GM12878 (cell line): Measurements from ENCODE around the gene ATG4B. TPM values are rescaled to one million over a fixed set of nuclear protein-coding genes. Genes with fewer than 3 reads are reported as not detected.
A peak's percentile ranks its signal among the peaks of the same experiment; 100 is the strongest.

Source experiments
- ATAC-seq: fragments of 200-7000 bp; cut with Tn5 transposase; 3 replicates; pipeline ENCODE4 v1.9.1; 2020; ENCODE audit warnings: mild to moderate bottlenecking, moderate library complexity
- BruUV-seq: library from RNA; stranded (reverse); fragments of 400-500 nt; replicated peaks from 2 replicates; lab custom pipeline; 2021; lab: Mats Ljungman, UMichigan
- CTCF ChIA-PET: fragments of 300-600 bp; sonication (Branson Sonifier 250); formaldehyde crosslinking; extraction: SDS; loops from one replicate; lab custom pipeline; 2021; ENCODE audit warnings: inconsistent platforms; lab: Yijun Ruan, JAX
- POLR2A ChIA-PET: fragments of 350-600 bp; formaldehyde crosslinking; extraction: SDS; loops from one replicate; lab custom pipeline; 2021; ENCODE audit warnings: inconsistent platforms; lab: Charles Lee
- RAD21 ChIA-PET: fragments of 300-600 bp; sonication (Branson Sonifier 250); formaldehyde crosslinking; loops from one replicate; lab custom pipeline; 2023; ENCODE audit warnings: antibody characterized with exemption; ENCODE audit not compliant: unreplicated experiment; lab: Charles Lee
- SMC1A ChIA-PET: fragments of 300-600 bp; sonication (Branson Sonifier 250); formaldehyde crosslinking; loops from one replicate; lab custom pipeline; 2023; ENCODE audit not compliant: unreplicated experiment, uncharacterized antibody; lab: Charles Lee
- DNase-seq: peaks from one replicate; pipeline ENCODE4 v3.0.0-alpha.2; 2011; ENCODE audit warnings: low read depth, low spot score
- FAIRE-seq: peaks from 3 replicates; lab custom pipeline; 2011; peaks lifted over from hg19 to GRCh38; lab: Jason Lieb, UNC
- H2AFZ ChIP-seq: 2 replicates; pipeline ENCODE4 v1.6.0; 2011; ENCODE audit warnings: low read depth, low read length, control low read depth; ENCODE audit not compliant: control insufficient read depth
- H3K27ac ChIP-seq: 2 replicates; pipeline ENCODE4 v1.5.1; 2011; ENCODE audit warnings: control low read depth; ENCODE audit not compliant: control insufficient read depth, insufficient read depth
- H3K27me3 ChIP-seq, 2 experiments: replicated peaks in 1 of 2; 2 replicates each; pipeline versions ENCODE4 v1.6.0 to v1.6.1; 2011; ENCODE audit warnings: low read length in 1 of 2; ENCODE audit not compliant: control insufficient read depth in 2 of 2, insufficient read depth in 2 of 2
- H3K36me3 ChIP-seq, 2 experiments: 2 replicates each; pipeline ENCODE4 v1.5.1; 2011; ENCODE audit warnings: low read length in 1 of 2; ENCODE audit not compliant: control insufficient read depth in 2 of 2, insufficient read depth in 2 of 2
- H3K4me1 ChIP-seq: 2 replicates; pipeline ENCODE4 v1.6.1; 2011; ENCODE audit warnings: mild to moderate bottlenecking, low read length, moderate library complexity, mixed read lengths; ENCODE audit not compliant: control insufficient read depth, insufficient read depth
- H3K4me2 ChIP-seq: 2 replicates; pipeline ENCODE4 v1.6.0; 2011; ENCODE audit warnings: control low read depth; ENCODE audit not compliant: control insufficient read depth, insufficient read depth
- H3K4me3 ChIP-seq: fragments of 200-600 bp; sonication (generic); 2 replicates; pipeline ENCODE4 v1.5.1; 2016
- H3K79me2 ChIP-seq: 2 replicates; pipeline ENCODE4 v1.6.0; 2011; ENCODE audit warnings: low read length; ENCODE audit not compliant: control insufficient read depth, insufficient read depth
- H3K9ac ChIP-seq: 2 replicates; pipeline ENCODE4 v1.8.0; 2011; ENCODE audit warnings: low read length, control low read depth, mixed read lengths; ENCODE audit not compliant: control insufficient read depth, insufficient read depth
- H3K9me3 ChIP-seq: replicated peaks from 3 replicates; pipeline ENCODE4 v1.5.1; 2011; ENCODE audit warnings: mild to moderate bottlenecking, low read length; ENCODE audit not compliant: control insufficient read depth, insufficient read depth
- H4K20me1 ChIP-seq: 2 replicates; pipeline ENCODE4 v1.6.0; 2011; ENCODE audit not compliant: control insufficient read depth, insufficient read depth
- CHD1 ChIP-seq: IDR thresholded peaks from 2 replicates; pipeline ENCODE4 v1.6.1; 2012; ENCODE audit warnings: low read depth, low read length, improper control_type of control experiment
- EED ChIP-seq: sonication (generic); IDR thresholded peaks from 2 replicates; pipeline ENCODE4 v1.6.1; 2016; ENCODE audit warnings: antibody characterized with exemption, low read depth
- EGR1 ChIP-seq, 2 experiments: IDR thresholded peaks; 1 replicate in 1 of 2; 2 replicates in 1 of 2; pipeline ENCODE4 v1.6.1; 2011 to 2012; ENCODE audit warnings: low read depth in 2 of 2, low read length in 2 of 2, borderline replicate concordance in 1 of 2, mild to moderate bottlenecking in 1 of 2, moderate library complexity in 1 of 2
- FOXK2 ChIP-seq: fragments of 450-650 bp; IDR thresholded peaks from 2 replicates; pipeline ENCODE4 v1.6.1; 2017; ENCODE audit warnings: mild to moderate bottlenecking, moderate library complexity
- IRF5 ChIP-seq: fragments of 450-650 bp; IDR thresholded peaks from 2 replicates; pipeline ENCODE4 v1.6.1; 2017; ENCODE audit warnings: borderline replicate concordance
- JUNB ChIP-seq: IDR thresholded peaks from 2 replicates; pipeline ENCODE4 v1.6.1; 2016; ENCODE audit warnings: antibody characterized with exemption, mild to moderate bottlenecking
- NBN ChIP-seq: fragments of 450-650 bp; IDR thresholded peaks from 2 replicates; pipeline ENCODE4 v1.6.1; 2016
- RBBP5 ChIP-seq: fragments of 200-600 bp; sonication (generic); conservative IDR thresholded peaks from 2 replicates; pipeline ENCODE4 v1.6.1; 2016
- SIN3A ChIP-seq: IDR thresholded peaks from 2 replicates; pipeline ENCODE4 v1.6.1; 2012; ENCODE audit warnings: low read depth, low read length, improper control_type of control experiment
- SMARCA5 ChIP-seq: fragments of 450-650 bp; IDR thresholded peaks from 2 replicates; pipeline ENCODE4 v1.6.1; 2017; ENCODE audit warnings: mild to moderate bottlenecking
- SRF ChIP-seq, 2 experiments: IDR thresholded peaks; 2 replicates each; pipeline ENCODE4 v1.6.1; 2011; ENCODE audit warnings: low read depth in 2 of 2, low read length in 2 of 2, mild to moderate bottlenecking in 1 of 2, moderate library complexity in 1 of 2
- SUPT20H ChIP-seq: IDR thresholded peaks from 2 replicates; pipeline ENCODE4 v1.6.1; 2011; ENCODE audit warnings: low read depth, mild to moderate bottlenecking, low read length, moderate library complexity, borderline replicate concordance; ENCODE audit not compliant: control insufficient read depth
- SUZ12 ChIP-seq: fragments of 200-600 bp; sonication (generic); IDR thresholded peaks from one replicate; pipeline ENCODE4 v1.6.1; 2018; ENCODE audit warnings: antibody characterized with exemption, mild to moderate bottlenecking; ENCODE audit not compliant: unreplicated experiment
- TCF12 ChIP-seq: IDR thresholded peaks from 2 replicates; pipeline ENCODE4 v1.6.1; 2011; ENCODE audit warnings: low read depth, mild to moderate bottlenecking, low read length
- WRNIP1 ChIP-seq: IDR thresholded peaks from 2 replicates; pipeline ENCODE4 v1.6.1; 2011; ENCODE audit warnings: low read depth, low read length, improper control_type of control experiment, borderline replicate concordance
- ZBTB11 ChIP-seq: fragments of 450-650 bp; formaldehyde crosslinking; IDR thresholded peaks from 2 replicates; pipeline ENCODE4 v1.5.0; 2022; ENCODE audit warnings: mild to moderate bottlenecking, missing genetic modification characterization
- ZZZ3 ChIP-seq: IDR thresholded peaks from 2 replicates; pipeline ENCODE4 v1.6.1; 2011; ENCODE audit warnings: low read depth; ENCODE audit not compliant: control insufficient read depth, insufficient read length
- WGBS: methylation state at CpG from one replicate; pipeline ENCODE4 v1.1.6; 2016; ENCODE audit warnings: low lambda C conversion rate; ENCODE audit not compliant: insufficient replicate concordance, insufficient coverage; ENCODE audit errors: missing lambda C conversion rate; 5-methylcytosine and 5-hydroxymethylcytosine counted together
- in situ Hi-C: fragments of 300-500 bp; cut with MboI; formaldehyde crosslinking; loops from 9 replicates; pipeline ENCODE4 v1.14.3; 2018; ENCODE audit warnings: mixed read lengths
- intact Hi-C: fragments of 100-400 bp; cut with micrococcal nuclease; formaldehyde crosslinking; loops from one replicate; pipeline ENCODE4 v1.14.2; 2022; ENCODE audit not compliant: unreplicated experiment
- polyA plus RNA-seq, 11 experiments: library from polyadenylated mRNA; depleted of rRNA in 4 of 11; unstranded in 6 of 11; stranded (reverse) in 5 of 11; fragments of >200 nt; fragmentation: Nextera tagmentation in 4 of 11; fragmentation: Illumina TruSeq in 1 of 11; extraction: Ambion mirVana in 4 of 11; extraction: Trizol in 1 of 11; gene quantifications; 1 replicate in 1 of 11; 2 replicates in 10 of 11; pipeline versions ENCODE4 v1.2.1 to v1.2.3, GENCODE V29; 2011 to 2016; ENCODE audit warnings: inconsistent platforms in 2 of 11, missing spikeins in 2 of 11, low read depth in 1 of 11
- total RNA-seq, 4 experiments: library from RNA; depleted of rRNA in 3 of 4; stranded (reverse); fragments of >200 nt in 3 of 4; fragmentation: Illumina TruSeq in 1 of 4; extraction: Trizol in 1 of 4; gene quantifications; 2 replicates each; pipeline versions ENCODE4 v1.2.1 to v1.2.3, GENCODE V29; 2013 to 2021
- TF ChIP-seq, protein P1 (sequence below): IDR thresholded peaks from 2 replicates; pipeline ENCODE4 v1.6.1; 2011; ENCODE audit warnings: borderline replicate concordance, low read depth, mild to moderate bottlenecking, moderate library complexity, mixed read lengths, low read length; ENCODE audit not compliant: insufficient read depth; ENCODE audit errors: extremely low read length

Gene ATG4B
- total and polyA plus RNA-seq, 10 of the 15 experiments (the other 5 are each of a cell fraction or from before 2014, with no cell fraction given): 5.8 to 84.1 (median 64.9) TPM

DNA sequence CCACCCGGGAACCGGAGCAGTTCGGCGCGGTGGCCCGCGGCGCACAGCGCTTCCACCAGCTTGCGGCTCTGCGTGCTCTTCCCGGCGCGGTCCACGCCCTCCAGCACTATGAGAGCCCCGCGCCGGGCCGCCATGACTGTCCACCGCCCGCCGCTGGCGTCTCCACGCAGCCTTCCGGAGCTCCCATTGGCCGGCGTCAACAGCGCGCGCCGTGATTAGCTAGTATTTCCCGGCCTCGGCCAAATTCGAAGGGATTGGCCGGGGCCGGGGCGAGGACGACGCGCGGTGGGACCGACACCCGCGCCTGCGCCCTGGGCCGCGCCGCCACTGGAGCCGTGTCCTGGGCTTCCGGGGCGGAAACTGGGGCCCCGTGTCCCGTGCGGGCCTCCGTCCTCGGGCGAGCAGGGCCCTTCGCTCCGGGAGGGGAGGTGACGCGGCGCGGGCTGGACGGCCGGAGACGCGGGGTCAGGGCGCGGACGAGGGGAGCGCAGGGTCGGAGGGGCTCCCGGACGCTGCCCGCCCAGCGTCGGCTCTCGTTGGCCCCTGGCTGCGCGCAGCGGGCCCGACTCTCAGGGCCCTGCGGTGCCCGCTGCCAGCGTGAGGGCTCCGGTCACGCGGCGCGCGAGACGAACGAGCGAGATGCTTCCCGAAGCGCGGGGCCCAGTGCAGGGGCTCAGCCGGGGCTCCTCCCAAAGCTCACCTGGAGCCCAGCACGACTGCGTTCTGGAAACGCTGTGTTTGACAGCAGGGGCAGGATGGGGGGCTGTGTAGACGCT is 49.3 kb downstream of the ATG4B start, which contains the start of gene DTYMK:
DTYMK (minus strand) TSS at position 166 of the 776 bp plus-strand sequence; CDS start at position 134, 32 bp downstream.
- Histone ChIP-seq H3K9me3 (no peaks in the 10 kb centered on the region), H3K4me2 (peak within 1 kb of the TSS; percentile 87), H3K79me2 (peaks cover 35% of the 10 kb centered on the region), H3K4me3 (peak within 1 kb of the TSS; percentile 88), H3K27ac (peak within 1 kb of the TSS; percentile 90), H3K27me3 (no peaks in the 10 kb centered on the region), H3K9ac (peak within 1 kb of the TSS; percentile 97), H4K20me1 (no peaks in the 10 kb centered on the region), H2AFZ (peak within 1 kb of the TSS; percentile 85), H3K36me3 (peaks cover 11 to 13% of the 10 kb centered on the region in 2 experiments; a peak in 3 of 4 replicates), H3K4me1 (peaks cover 7% of the 10 kb centered on the region; the same call in 1 of the 2 replicates)
- POLR2A ChIA-PET: interaction anchor here (0.6 to 1.8 kb wide), 8 partner anchors 11 to 373 kb away, joined by 3 to 9 read pairs (median 5); partner anchors contain the start of gene ING5
- intact Hi-C loops (loop anchor here (1.0 to 5.0 kb wide), 3 partner anchors 14 to 194 kb away; partner anchors contain the start of gene D2HGDH), in situ Hi-C loops (no loop called here)
- TSS peak; percentile 77 for BruUV-seq
- WGBS: 1% methylated on average over 83 of the region's 102 CpGs
- DNase-seq (peak; percentile 74), FAIRE-seq (no peak), ATAC-seq (peak; percentile 97)
- RAD21 ChIA-PET: interaction anchor here (1.0 to 1.7 kb wide), 8 partner anchors 14 to 468 kb away, joined by 3 to 18 read pairs (median 5); partner anchors contain the start of gene ING5
- SMC1A ChIA-PET: interaction anchor here (0.8 to 2.7 kb wide), 3 partner anchors 15 to 384 kb away, joined by 3 to 11 read pairs (median 3); partner anchors contain the start of genes D2HGDH and ING5
- CTCF ChIA-PET: interaction anchor here (1.0 to 1.6 kb wide), 5 partner anchors 15 to 192 kb away, joined by 3 to 13 read pairs (median 4); partner anchors contain the start of genes ATG4B, D2HGDH, ING5 and THAP4
- TF ChIP-seq EED (no peak), CHD1 (no peak), SRF (IDR thresholded peaks at IDR 0.05; ENCODE audit: low read depth in 2 of 2, low read length in 2 of 2) (no peak), IRF5 (no peak), RBBP5 (no peak), SMARCA5 (peak; percentile 65; the same call in 1 of the 2 replicates), WRNIP1 (no peak), FOXK2 (no peak), SUZ12 (no peak), SUPT20H (no peak), ZBTB11 (CRISPR knock-in tag) (peak; percentile 32), TCF12 (peak; percentile 37; the same call in 1 of the 2 replicates), JUNB (no peak), EGR1 (IDR thresholded peaks at IDR 0.05; ENCODE audit: borderline replicate concordance in 1 of 2, low read depth in 2 of 2, low read length in 2 of 2) (peak; percentile 7 to 73; a peak in 2 of 3 replicates), SIN3A (no peak; the same call in 1 of the 2 replicates), NBN (no peak), ZZZ3 (no peak)
- TF ChIP-seq, protein P1, sequence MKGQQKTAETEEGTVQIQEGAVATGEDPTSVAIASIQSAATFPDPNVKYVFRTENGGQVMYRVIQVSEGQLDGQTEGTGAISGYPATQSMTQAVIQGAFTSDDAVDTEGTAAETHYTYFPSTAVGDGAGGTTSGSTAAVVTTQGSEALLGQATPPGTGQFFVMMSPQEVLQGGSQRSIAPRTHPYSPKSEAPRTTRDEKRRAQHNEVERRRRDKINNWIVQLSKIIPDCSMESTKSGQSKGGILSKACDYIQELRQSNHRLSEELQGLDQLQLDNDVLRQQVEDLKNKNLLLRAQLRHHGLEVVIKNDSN: no peak
